Thoracic aorta (tissue), 2 donors: ENCODE measurements around the gene COL28A1. TPM values are rescaled to one million over a fixed set of nuclear protein-coding genes. Genes with fewer than 3 reads are reported as not detected.

Experiments
- ATAC-seq: fragments of 150-250 bp; one replicate; pipeline ENCODE4 v1.8.0; 2017; ENCODE audit warnings: low read depth; ENCODE audit not compliant: insufficient number of reproducible peaks, low FRiP score
- DNase-seq: peaks from one replicate; pipeline ENCODE4 v3.0.0-alpha.2; 2020; ENCODE audit warnings: low spot score
- H3K27ac ChIP-seq, 2 donors: fragments of 200-600 bp; sonication (generic); 1 replicate in 1 of 2; 2 replicates in 1 of 2; pipeline ENCODE4 v1.5.1; 2016; ENCODE audit warnings: mild to moderate bottlenecking in 2 of 2, moderate library complexity in 2 of 2
- H3K27me3 ChIP-seq: fragments of 200-600 bp; sonication (generic); replicated peaks from 2 replicates; pipeline ENCODE4 v1.6.0; 2016; ENCODE audit warnings: mild to moderate bottlenecking; ENCODE audit not compliant: insufficient read depth
- H3K36me3 ChIP-seq: fragments of 200-600 bp; sonication (generic); one replicate; pipeline ENCODE4 v1.5.1; 2016
- H3K4me1 ChIP-seq, 2 donors: fragments of 200-600 bp; sonication (generic); 1 replicate in 1 of 2; 2 replicates in 1 of 2; pipeline versions ENCODE4 v1.5.1 to v1.6.0; 2016; ENCODE audit warnings: low read depth in 2 of 2, mild to moderate bottlenecking in 1 of 2; ENCODE audit not compliant: control insufficient read depth in 1 of 2
- H3K4me3 ChIP-seq: fragments of 200-600 bp; sonication (generic); 2 replicates; pipeline ENCODE4 v1.5.1; 2016; ENCODE audit warnings: mild to moderate bottlenecking
- H3K9me3 ChIP-seq: fragments of 200-600 bp; sonication (generic); 2 replicates; pipeline ENCODE4 v1.5.1; 2016
- total RNA-seq, 2 donors: library from RNA; depleted of rRNA; stranded (reverse); fragments of >200 nt; gene quantifications; one replicate each; pipeline versions ENCODE4 v1.1.0 to v1.2.3, GENCODE V29; 2016
- TF ChIP-seq, protein P1 (sequence below): fragments of 200-600 bp; sonication (generic); IDR thresholded peaks from one replicate; pipeline ENCODE4 v1.5.1; 2019; ENCODE audit warnings: antibody characterized with exemption

Gene COL28A1
- total RNA-seq, 2 donors from 2014 or later = 2.4 to 3.0 TPM

DNA sequence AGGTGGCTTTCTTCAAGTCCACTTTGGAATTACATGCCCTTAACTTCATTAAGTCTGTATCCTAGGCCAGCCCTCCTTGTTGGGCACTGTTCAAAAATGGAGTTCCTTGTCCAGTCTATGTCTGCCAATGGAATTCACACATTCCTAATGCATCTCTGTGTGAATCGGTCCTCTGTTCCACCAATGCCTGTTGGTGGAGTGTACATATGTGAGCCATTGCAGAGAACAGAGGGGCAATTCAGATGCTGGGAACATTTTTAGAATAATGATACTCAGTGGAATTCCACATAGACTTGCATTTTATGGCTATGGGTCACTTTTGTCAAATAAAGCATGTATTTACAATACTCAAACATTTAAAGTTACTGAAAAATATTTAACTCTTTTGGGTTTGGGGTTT is 108.3 kb downstream of the COL28A1 start:
- ATAC-seq = no peak

DNA sequence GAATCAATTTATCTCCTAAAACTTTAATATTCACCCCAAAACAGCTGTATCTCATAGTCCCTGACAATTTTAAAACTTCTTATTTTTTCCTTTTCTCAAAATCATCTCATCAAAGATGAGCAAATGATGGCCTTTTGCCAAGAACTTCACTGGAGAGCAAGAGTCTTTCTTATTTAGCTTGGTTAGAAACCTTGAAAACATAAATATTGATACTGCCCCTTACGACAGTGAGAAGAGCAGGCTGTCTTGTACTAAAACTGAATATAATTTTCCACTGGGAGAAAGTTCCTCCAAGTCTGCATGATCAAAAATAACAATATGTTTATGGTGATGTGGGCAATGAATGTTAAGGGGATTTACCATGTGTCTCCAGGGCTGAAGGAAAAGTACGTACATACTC is 109.0 kb downstream of the COL28A1 start:
- Histone ChIP-seq H3K4me3 (no peak overlapping the region), H3K27ac (no peak overlapping the region), H3K4me1 (no peaks in the 10 kb centered on the region), H3K36me3 (no peaks in the 10 kb centered on the region), H3K27me3 (no peaks in the 10 kb centered on the region), H3K9me3 (no peaks in the 10 kb centered on the region)
- DNase-seq (no peak), ATAC-seq (no peak)
- TF ChIP-seq, protein P1, sequence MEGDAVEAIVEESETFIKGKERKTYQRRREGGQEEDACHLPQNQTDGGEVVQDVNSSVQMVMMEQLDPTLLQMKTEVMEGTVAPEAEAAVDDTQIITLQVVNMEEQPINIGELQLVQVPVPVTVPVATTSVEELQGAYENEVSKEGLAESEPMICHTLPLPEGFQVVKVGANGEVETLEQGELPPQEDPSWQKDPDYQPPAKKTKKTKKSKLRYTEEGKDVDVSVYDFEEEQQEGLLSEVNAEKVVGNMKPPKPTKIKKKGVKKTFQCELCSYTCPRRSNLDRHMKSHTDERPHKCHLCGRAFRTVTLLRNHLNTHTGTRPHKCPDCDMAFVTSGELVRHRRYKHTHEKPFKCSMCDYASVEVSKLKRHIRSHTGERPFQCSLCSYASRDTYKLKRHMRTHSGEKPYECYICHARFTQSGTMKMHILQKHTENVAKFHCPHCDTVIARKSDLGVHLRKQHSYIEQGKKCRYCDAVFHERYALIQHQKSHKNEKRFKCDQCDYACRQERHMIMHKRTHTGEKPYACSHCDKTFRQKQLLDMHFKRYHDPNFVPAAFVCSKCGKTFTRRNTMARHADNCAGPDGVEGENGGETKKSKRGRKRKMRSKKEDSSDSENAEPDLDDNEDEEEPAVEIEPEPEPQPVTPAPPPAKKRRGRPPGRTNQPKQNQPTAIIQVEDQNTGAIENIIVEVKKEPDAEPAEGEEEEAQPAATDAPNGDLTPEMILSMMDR = no peak

More for the DNA sequence above, 108.3 kb downstream of the COL28A1 start:
- DNase-seq = no peak
- Histone ChIP-seq H3K4me3 (no peak overlapping the region), H3K27ac (no peak overlapping the region), H3K4me1 (no peaks in the 10 kb centered on the region), H3K36me3 (no peaks in the 10 kb centered on the region), H3K27me3 (no peaks in the 10 kb centered on the region), H3K9me3 (no peaks in the 10 kb centered on the region)
- TF ChIP-seq, protein P1 = no peak

DNA sequence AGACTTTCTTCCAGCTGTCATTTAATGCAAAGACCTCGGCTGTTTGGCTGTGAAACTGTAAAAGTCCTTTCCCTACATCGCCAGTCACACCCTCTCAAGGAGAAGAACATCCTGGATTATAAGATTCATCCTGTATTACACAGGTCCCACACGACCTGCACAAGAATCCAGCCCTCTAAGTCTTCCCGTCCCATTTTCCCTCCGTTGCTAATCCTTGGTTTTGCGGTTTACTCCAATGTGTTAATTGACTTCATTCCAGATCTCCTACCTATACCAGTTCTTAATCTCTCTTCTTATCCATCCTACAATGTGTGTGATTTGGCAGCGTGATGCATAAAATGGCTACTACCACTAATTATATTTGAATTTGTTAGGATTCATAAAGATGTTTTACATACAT is 110.4 kb downstream of the COL28A1 start:
- no peaks in the 10 kb centered on the region for H3K4me1 ChIP-seq
- no peak for ATAC-seq
- H3K27ac ChIP-seq = no peak overlapping the region
- TF ChIP-seq, protein P1 = no peak
- H3K4me3 ChIP-seq = no peak overlapping the region
- H3K36me3 ChIP-seq = no peaks in the 10 kb centered on the region
- DNase-seq = no peak
- H3K9me3 ChIP-seq = no peaks in the 10 kb centered on the region
- H3K27me3 ChIP-seq = no peaks in the 10 kb centered on the region

DNA sequence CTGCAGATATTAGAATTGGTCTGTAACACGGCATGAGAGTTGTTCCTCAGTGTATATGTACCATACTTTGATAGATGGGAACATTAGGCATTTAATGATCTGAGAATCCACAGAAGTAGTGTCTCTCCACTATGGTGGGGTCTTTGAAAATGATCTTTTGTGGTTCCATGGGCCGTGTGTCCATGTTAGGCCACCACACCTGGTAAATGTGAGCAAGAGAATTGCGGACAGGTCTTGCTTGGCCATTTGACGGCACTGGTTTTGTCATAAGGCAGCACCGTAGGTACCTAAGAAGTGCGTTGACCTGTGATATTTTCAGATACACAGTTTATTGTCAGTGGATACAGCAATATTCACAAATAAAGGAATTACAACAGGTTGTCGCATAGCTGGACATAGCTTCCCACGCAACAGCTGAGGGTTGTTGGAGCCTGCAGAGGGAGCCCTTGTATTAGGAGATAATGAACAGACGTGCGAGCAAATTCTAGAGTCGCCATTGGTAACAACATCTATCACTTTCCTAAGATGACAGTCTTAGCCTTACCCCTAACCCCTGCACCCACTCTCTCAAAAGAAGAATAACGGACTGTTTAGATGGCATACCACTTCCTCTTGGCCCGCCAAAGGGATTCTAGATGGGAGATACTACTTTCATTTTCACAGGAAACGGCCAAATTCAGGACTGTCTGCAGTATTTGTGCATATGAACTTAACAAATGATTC is 111.4 kb downstream of the COL28A1 start:
- peak; percentile 3 for DNase-seq
- ATAC-seq = no peak

DNA sequence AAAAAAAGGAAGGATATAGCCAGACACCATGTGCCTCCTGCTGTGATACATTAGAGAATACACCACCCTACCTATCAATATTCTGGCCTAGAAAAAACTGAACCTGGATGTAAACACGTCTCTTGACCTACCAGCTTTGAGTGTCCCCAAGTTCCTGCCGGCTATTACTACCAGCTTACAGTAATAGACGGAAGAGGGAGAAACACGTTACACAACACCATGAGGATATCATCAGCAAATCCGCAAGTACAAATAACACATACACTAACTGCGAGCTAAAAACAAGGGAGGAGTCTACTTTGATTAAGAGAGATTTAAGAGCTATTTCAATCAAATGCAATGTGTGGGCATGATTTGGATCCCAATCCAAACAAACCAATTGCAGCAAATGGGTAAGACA is 113.0 kb downstream of the COL28A1 start:
- no peak for ATAC-seq
- TF ChIP-seq, protein P1 = no peak
- H3K27ac ChIP-seq = no peak overlapping the region

More for the DNA sequence above, 111.4 kb downstream of the COL28A1 start:
- H3K4me3 ChIP-seq = peak overlapping the region; percentile 67
- no peak overlapping the region for H3K27ac ChIP-seq
- H3K27me3 ChIP-seq = no peaks in the 10 kb centered on the region
- H3K36me3 ChIP-seq = no peaks in the 10 kb centered on the region
- no peaks in the 10 kb centered on the region for H3K9me3 ChIP-seq
- TF ChIP-seq, protein P1 = peak; percentile 49
- H3K4me1 ChIP-seq = no peaks in the 10 kb centered on the region

More for the DNA sequence above, 113.0 kb downstream of the COL28A1 start:
- Histone ChIP-seq H3K9me3 (no peaks in the 10 kb centered on the region), H3K27me3 (no peaks in the 10 kb centered on the region), H3K36me3 (no peaks in the 10 kb centered on the region), H3K4me3 (no peak overlapping the region), H3K4me1 (no peaks in the 10 kb centered on the region)
- no peak for DNase-seq
